Measurements from ENCODE around the gene MPPED2. TPM values are rescaled to one million over a fixed set of nuclear protein-coding genes. Genes with fewer than 3 reads are reported as not detected.

Gene MPPED2
- total and polyA plus RNA-seq, 2 of the 13 experiments (the other 11 are each of a cell fraction or from before 2014, with no cell fraction given): not detected

DNA sequence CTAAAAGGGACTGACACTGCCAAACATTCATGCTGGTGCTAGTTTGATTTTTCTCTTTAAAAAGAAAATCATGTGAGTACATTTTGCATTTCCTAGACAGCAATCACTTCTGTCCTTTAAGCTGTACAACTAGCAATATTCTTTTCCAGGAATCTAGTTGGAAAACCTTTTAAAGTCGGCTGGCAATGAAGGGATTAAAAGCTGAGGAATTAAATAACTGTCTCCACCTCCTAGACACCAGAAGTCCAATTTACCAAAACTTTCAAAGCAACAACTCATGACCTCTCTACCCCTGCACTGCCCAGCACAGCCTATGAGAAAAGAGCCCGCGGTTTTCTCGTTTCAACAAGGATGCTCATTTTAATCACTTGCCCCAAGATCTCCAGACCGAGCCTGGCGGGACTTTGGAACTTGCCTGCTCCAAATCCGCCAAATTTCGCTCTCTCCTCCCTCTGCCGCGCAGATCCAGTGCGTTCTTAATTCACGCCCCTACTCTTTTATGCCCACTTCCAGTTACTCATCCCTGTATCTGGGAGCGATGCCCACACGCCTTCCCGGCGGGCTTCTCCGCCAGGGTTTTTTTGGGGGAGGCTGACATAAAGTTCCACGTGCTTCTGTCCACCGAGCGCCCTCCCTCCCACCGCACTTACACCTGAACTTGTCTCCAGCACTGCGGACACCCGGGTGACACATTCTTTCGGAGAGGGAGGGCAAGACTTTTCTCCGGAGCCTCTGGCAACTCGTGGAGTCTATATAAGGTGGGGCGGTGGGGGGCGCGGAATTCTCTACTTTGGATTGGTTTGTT is 2.5 kb downstream of the MPPED2 start (continued):
- no peak for TF ChIP-seq SOX13 (IDR thresholded peaks at IDR 0.05)
- TF ChIP-seq SOX13 (CRISPR knock-in tag; conservative IDR thresholded peaks at IDR 0.05 in 1 of 2, IDR thresholded peaks at IDR 0.05 in 1 of 2): no peak
- no peak for TF ChIP-seq ZBTB38 (CRISPR knock-in tag; IDR thresholded peaks at IDR 0.05)
- TF ChIP-seq MIXL1 (CRISPR knock-in tag; IDR thresholded peaks at IDR 0.05): no peak
- TF ChIP-seq, protein P1, sequence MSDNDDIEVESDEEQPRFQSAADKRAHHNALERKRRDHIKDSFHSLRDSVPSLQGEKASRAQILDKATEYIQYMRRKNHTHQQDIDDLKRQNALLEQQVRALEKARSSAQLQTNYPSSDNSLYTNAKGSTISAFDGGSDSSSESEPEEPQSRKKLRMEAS (IDR thresholded peaks at IDR 0.05): no peak
- TF ChIP-seq HNRNPH1 (optimal IDR thresholded peaks at IDR 0.05; ENCODE audit: low read depth, low read length): no peak
- TF ChIP-seq ZNF572 (CRISPR knock-in tag; IDR thresholded peaks at IDR 0.05): no peak

DNA sequence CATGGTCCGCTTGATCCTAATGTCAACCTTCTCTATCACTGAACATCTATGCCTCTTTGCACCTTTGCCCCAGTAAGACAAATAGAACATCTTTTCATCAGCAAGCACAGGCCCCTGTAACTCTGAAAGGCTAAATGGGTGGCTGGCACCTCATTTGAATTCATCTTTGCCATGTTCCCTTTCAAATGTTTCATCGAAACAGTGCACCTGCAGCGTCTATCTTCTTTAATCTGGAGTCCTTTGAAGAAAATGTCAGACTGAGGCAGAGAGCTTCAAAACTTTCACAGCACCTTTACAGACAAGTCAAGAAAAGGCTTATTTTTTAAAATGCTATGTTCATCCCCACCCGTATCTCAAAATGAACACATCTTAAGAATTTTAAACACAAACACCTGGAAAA is 3.4 kb downstream of the MPPED2 start:
- no peak for FAIRE-seq
- no peak for DNase-seq (ENCODE audit: low spot score)
- Histone ChIP-seq H3K36me3 (replicated peaks in 1 of 2; ENCODE audit: control insufficient read depth in 1 of 2, insufficient read depth in 2 of 2, low read length in 2 of 2) (no peaks in the 10 kb centered on the region), H3K9ac (ENCODE audit: insufficient read depth, low read depth, low read length) (no peak overlapping the region), H3K4me1 (ENCODE audit: insufficient read depth, low read length) (peaks cover 4% of the 10 kb centered on the region; the same call in 1 of the 2 replicates), H4K20me1 (ENCODE audit: insufficient read depth, low read length) (no peaks in the 10 kb centered on the region), H3K9me3 (ENCODE audit: low read length) (no peaks in the 10 kb centered on the region), H2AFZ (ENCODE audit: low read length) (no peak overlapping the region), H3K4me3 (replicated peaks in 1 of 3; ENCODE audit: insufficient read depth in 1 of 3, low read depth in 2 of 3, low read length in 3 of 3) (no peak overlapping the region), H3K27ac (ENCODE audit: extremely low read length, insufficient read depth, low read length) (no peak overlapping the region), H3K79me2 (ENCODE audit: insufficient read depth, low read length) (no peaks in the 10 kb centered on the region), H3K4me2 (ENCODE audit: low read depth, low read length) (no peak overlapping the region), H3K27me3 (ENCODE audit: control insufficient read depth in 1 of 2, insufficient read depth in 2 of 2, low read length in 2 of 2) (peaks cover 9 to 30% of the 10 kb centered on the region in 2 experiments; a peak in 4 of 5 replicates)
- no peak for ATAC-seq
- WGBS (ENCODE audit: low lambda C conversion rate): 12% methylated on average over 4 of the region's 4 CpGs
- CTCF ChIA-PET (ENCODE audit: low intra/inter-chr PET ratio, low total read pairs): no interaction called here
- POLR2A ChIA-PET: no interaction called here
- TF ChIP-seq KMT2B (CRISPR knock-in tag; IDR thresholded peaks at IDR 0.05): no peak
- TF ChIP-seq, protein P2, sequence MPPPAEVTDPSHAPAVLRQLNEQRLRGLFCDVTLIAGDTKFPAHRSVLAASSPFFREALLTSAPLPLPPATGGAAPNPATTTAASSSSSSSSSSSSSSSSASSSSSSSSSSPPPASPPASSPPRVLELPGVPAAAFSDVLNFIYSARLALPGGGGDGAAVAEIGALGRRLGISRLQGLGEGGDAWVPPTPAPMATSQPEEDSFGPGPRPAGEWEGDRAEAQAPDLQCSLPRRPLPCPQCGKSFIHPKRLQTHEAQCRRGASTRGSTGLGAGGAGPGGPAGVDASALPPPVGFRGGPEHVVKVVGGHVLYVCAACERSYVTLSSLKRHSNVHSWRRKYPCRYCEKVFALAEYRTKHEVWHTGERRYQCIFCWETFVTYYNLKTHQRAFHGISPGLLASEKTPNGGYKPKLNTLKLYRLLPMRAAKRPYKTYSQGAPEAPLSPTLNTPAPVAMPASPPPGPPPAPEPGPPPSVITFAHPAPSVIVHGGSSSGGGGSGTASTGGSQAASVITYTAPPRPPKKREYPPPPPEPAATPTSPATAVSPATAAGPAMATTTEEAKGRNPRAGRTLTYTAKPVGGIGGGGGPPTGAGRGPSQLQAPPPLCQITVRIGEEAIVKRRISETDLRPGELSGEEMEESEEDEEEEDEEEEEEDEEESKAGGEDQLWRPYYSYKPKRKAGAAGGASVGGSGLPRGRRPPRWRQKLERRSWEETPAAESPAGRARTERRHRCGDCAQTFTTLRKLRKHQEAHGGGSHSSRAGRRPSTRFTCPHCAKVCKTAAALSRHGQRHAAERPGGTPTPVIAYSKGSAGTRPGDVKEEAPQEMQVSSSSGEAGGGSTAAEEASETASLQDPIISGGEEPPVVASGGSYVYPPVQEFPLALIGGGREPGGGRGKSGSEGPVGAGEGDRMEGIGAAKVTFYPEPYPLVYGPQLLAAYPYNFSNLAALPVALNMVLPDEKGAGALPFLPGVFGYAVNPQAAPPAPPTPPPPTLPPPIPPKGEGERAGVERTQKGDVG (CRISPR knock-in tag; IDR thresholded peaks at IDR 0.05; ENCODE audit: borderline replicate concordance): no peak
- BruUV-seq (replicated peaks): no TSS peak
- in situ Hi-C loops (cut with HindIII; ENCODE audit: extremely low pct_ligation_motif_present, low pct_unique_long_range_greater_than_20kb): no loop called here
- intact Hi-C loops (cut with micrococcal nuclease; ENCODE audit: unreplicated experiment): no loop called here
